Pancreas (tissue), 10 donors: ENCODE measurements around the gene CHST11. TPM values are rescaled to one million over a fixed set of nuclear protein-coding genes. Genes with fewer than 3 reads are reported as not detected.

Source experiments
- ATAC-seq, 4 donors: fragments of 200-7000 bp; cut with Tn5 transposase; one replicate each; pipeline versions ENCODE4 v1.8.0 to v1.9.1; 2020; ENCODE audit warnings: mild to moderate bottlenecking in 4 of 4, moderate library complexity in 4 of 4
- DNase-seq, 6 donors: peaks; one replicate each; pipeline ENCODE4 v3.0.0-alpha.2; 2020
- FAIRE-seq: peaks from 2 replicates; lab custom pipeline; 2012; peaks lifted over from hg19 to GRCh38; lab: Jason Lieb, UNC
- H3K27ac ChIP-seq, 4 donors: fragments of 200-600 bp; sonication (generic); 1 replicate in 3 of 4; 2 replicates in 1 of 4; pipeline versions ENCODE4 v1.5.0 to v1.8.0; 2020
- H3K27me3 ChIP-seq, 4 donors: fragments of 200-600 bp; one replicate each; pipeline ENCODE4 v1.8.0; 2021
- H3K36me3 ChIP-seq, 3 donors: fragments of 200-600 bp; sonication (generic) in 1 of 3; one replicate each; pipeline versions ENCODE4 v1.5.0 to v1.8.0; 2020 to 2021
- H3K4me1 ChIP-seq, 3 donors: fragments of 200-600 bp; one replicate each; pipeline ENCODE4 v1.8.0; 2021
- H3K4me3 ChIP-seq, 4 donors: fragments of 200-600 bp; sonication (generic) in 2 of 4; one replicate each; pipeline versions ENCODE4 v1.5.0 to v1.8.0; 2020 to 2021
- H3K9me3 ChIP-seq, 4 donors: fragments of 200-600 bp; one replicate each; pipeline ENCODE4 v1.8.0; 2021
- CTCF ChIP-seq, 4 donors: fragments of 200-600 bp; sonication (generic) in 3 of 4; IDR thresholded peaks; one replicate each; pipeline versions ENCODE4 v1.5.0 to v1.8.0; 2021; ENCODE audit warnings: antibody characterized with exemption in 4 of 4
- WGBS, 2 donors: extraction: QIAGEN DNeasy Blood & Tissue Kit; methylation state at CpG; one replicate each; pipeline ENCODE4 v1.1.7; 2013; 5-methylcytosine and 5-hydroxymethylcytosine counted together
- intact Hi-C, 3 donors: fragments of 100-400 bp; cut with DNase I; formaldehyde crosslinking; loops; one replicate each; pipeline versions ENCODE4 v1.11.1 to v1.14.2; 2022
- polyA plus RNA-seq, 2 donors: library from polyadenylated mRNA; stranded (reverse); fragments of 200-250 nt; gene quantifications; one replicate each; pipeline ENCODE4 v1.2.3, GENCODE V29; 2013
- total RNA-seq, 6 donors: library from RNA; stranded (reverse); fragmentation: NEBNext Ultra II Directional in 4 of 6; extraction: Animal tissue kit (Norgen Biotek cat#: 25700) in 4 of 6; gene quantifications; one replicate each; pipeline versions ENCODE4 v1.2.1 to v1.2.4, GENCODE V29; 2021 to 2023
- donor health status: healthy with polysubstance abuse.
- donor health status: DM: no; HTN: no; CAD: no; lungs with moderate emphysema.
- donor health status: DM: no; HTN: no; CAD: no.
- donor health status: control.
- donor health status: control.
- donor health status: Bipolar disorder and iron deficiency.
- donor health status: DM: yes; HTN: yes; CAD: no.
- donor health status: DM: no; HTN: no; CAD: no.
- donor health status: DM: no; HTN: no; CAD: no.
- donor health status: DM: yes; HTN: yes; CAD: no.

The CHST11 gene
- total and polyA plus RNA-seq, 8 donors: 1.1 to 14.8 (median 7.8) TPM

DNA sequence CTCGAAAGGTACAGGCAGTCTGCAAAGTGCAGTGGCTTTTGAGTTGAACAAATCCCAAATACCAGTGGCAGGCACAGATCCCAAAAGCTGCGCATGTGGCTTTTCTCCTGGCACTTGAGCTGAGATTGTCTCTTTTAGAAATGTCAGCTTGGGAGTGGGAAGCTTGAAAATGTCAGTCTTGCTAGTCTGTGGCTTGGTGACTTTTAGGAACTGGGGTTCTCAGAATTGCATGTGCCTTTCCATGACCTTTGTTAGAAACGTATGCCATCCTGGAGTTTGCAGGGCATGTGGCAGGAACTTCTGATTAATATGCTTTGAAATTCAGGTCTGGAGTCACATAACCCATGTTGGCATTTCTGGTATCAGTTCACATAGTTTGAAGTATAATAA is 182.1 kb downstream of the CHST11 start:
- no peak for DNase-seq
- Histone ChIP-seq H3K27ac (no peak overlapping the region), H3K36me3 (no peaks in the 10 kb centered on the region), H3K4me1 (no peaks in the 10 kb centered on the region), H3K27me3 (no peaks in the 10 kb centered on the region), H3K9me3 (no peaks in the 10 kb centered on the region), H3K4me3 (no peak overlapping the region)
- intact Hi-C loops: no loop called here
- FAIRE-seq: no peak
- no peak for TF ChIP-seq CTCF (IDR thresholded peaks at IDR 0.05)
- 89 to 94% methylated on average over 3 of the region's 3 CpGs for WGBS, 2 donors
- ATAC-seq: no peak

GRCh38 chr12:104640956-104641355 is 184.2 kb downstream of the CHST11 start:
- no peaks in the 10 kb centered on the region for H3K27me3 ChIP-seq
- H3K4me1 ChIP-seq: peaks cover 0 to 4% (median 0%) of the 10 kb centered on the region in 3 donors
- FAIRE-seq: no peak
- no peaks in the 10 kb centered on the region for H3K9me3 ChIP-seq
- TF ChIP-seq CTCF (IDR thresholded peaks at IDR 0.05): no peak
- no peak overlapping the region for H3K4me3 ChIP-seq
- H3K36me3 ChIP-seq: no peaks in the 10 kb centered on the region
- no peak for DNase-seq
- intact Hi-C loops: no loop called here
- WGBS, 2 donors: 95 to 100% methylated on average over 1 of the region's 1 CpG
- ATAC-seq: no peak
- no peak overlapping the region for H3K27ac ChIP-seq

DNA sequence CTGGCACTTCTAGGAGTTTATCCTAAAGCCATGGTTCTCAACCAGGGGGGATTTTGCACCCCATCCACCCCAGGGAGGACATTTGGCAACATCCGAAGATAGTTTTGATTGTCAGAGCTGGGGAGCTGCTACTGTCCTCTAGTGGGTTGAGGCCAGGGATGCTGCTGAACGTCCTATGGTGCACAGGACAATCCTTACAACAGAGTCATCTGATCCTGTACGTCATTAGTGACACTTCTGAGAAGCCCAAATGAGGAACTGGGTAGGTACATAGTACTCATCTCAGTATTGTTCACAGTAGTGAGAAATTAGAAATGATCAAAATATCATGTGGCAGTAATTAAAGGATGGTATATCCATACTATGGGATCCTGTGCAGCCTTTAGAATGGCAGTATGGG is 185.1 kb downstream of the CHST11 start:
- WGBS, 2 donors: 65 to 71% methylated on average over 3 of the region's 3 CpGs
- no peak overlapping the region for H3K27ac ChIP-seq
- no peaks in the 10 kb centered on the region for H3K9me3 ChIP-seq
- H3K4me1 ChIP-seq: peaks cover 0 to 4% (median 0%) of the 10 kb centered on the region in 3 donors
- no peaks in the 10 kb centered on the region for H3K27me3 ChIP-seq
- H3K36me3 ChIP-seq: no peaks in the 10 kb centered on the region
- ATAC-seq (peak in 2 of 4 donors; percentile 51), FAIRE-seq (no peak), DNase-seq (peak in 1 of 6 donors; percentile 23)
- intact Hi-C loops: no loop called here
- H3K4me3 ChIP-seq: no peak overlapping the region
- TF ChIP-seq CTCF (IDR thresholded peaks at IDR 0.05): no peak

DNA sequence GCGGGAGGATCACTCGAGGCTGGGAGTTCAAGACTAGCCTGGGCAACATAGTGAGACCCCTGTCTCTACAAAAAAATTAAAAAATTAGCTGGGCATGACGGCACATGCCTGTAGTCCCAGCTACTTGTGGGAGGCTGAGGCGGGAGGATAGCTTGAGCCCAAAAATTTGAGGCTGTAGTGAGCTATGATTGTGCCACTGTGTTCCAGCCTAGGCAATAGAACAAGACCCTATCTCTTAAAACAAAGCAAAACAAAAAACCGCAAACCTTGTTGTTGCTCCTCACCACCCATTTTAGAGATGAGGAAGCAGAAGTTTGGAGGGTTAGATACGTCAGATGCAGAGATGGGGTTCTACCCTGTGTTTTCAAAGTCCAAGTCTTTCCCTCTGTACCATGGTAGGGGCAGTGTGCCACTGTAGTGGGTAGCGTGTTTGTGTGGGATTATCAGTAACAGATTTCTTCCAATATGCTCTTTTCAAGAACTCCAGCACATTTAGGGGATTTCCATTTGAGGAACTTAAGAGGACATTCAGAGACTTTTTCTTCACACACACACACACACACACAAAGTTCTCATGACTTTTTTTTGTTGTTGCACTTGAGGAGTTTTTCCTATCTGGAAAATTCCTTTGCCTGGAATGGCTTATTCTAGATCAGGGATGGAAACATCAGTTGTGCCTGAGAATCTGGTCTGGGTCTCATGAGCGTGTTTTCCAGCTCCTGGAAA is 186.5 kb downstream of the CHST11 start:
- Histone ChIP-seq H3K27me3 (no peaks in the 10 kb centered on the region), H3K36me3 (no peaks in the 10 kb centered on the region), H3K4me3 (no peak overlapping the region), H3K4me1 (peaks cover 0 to 4% (median 0%) of the 10 kb centered on the region in 3 donors), H3K27ac (peak overlapping the region in 2 of 4 donors; percentile 31 to 63), H3K9me3 (no peaks in the 10 kb centered on the region)
- DNase-seq: no peak
- TF ChIP-seq CTCF (IDR thresholded peaks at IDR 0.05): no peak
- ATAC-seq: peak in 2 of 4 donors; percentile 34 to 62
- whole genome bisulfite sequencing, 2 donors: 92 to 95% methylated on average over 8 of the region's 8 CpGs
- no peak for FAIRE-seq
- intact Hi-C loops: no loop called here
